GM18502 (cell line): ENCODE results near the gene CCL21.

Source experiments
- ATAC-seq: cut with Tn5 transposase; IDR thresholded peaks from one replicate; pipeline ENCODE4 v1.9.1; 2021; ENCODE audit warnings: mild to moderate bottlenecking; ENCODE audit not compliant: unreplicated experiment, poor library complexity

CCL21 gene

GRCh38 chr9:34675048-34675714 is 34.8 kb downstream of the CCL21 start:
- no peak for ATAC-seq

GRCh38 chr9:34674440-34674839 is 35.5 kb downstream of the CCL21 start:
- ATAC-seq = no peak

GRCh38 chr9:34671307-34671706 is 38.6 kb downstream of the CCL21 start:
- ATAC-seq = no peak

- ATAC-seq = no peak
Measured at GRCh38 chr9:34669809-34670562, 40.0 kb downstream of the CCL21 start.

GRCh38 chr9:34665381-34666250 is 44.3 kb downstream of the CCL21 start:
- ATAC-seq = peak; percentile 80

- peak; percentile 28 for ATAC-seq
Measured at GRCh38 chr9:34665067-34665380, 44.9 kb downstream of the CCL21 start.

GRCh38 chr9:34664281-34665066 is 45.5 kb downstream of the CCL21 start:
- ATAC-seq = peak; percentile 58

- no peak for ATAC-seq
Measured at GRCh38 chr9:34663303-34663605, 46.7 kb downstream of the CCL21 start.

GRCh38 chr9:34662526-34663302 is 47.2 kb downstream of the CCL21 start, which contains the start of gene CCL27:
CCL27 (minus strand) TSS chr9:34662657; CDS start chr9:34662633, 24 bp downstream.
- ATAC-seq = no peak

- no peak for ATAC-seq
Measured at GRCh38 chr9:34659592-34660253, 50.2 kb downstream of the CCL21 start.
